NT2/D1 (cell line): ENCODE measurements around the gene FN1.

Experiments
- DNase-seq: peaks from one replicate; pipeline ENCODE4 v3.0.0-alpha.2; 2011; ENCODE audit warnings: low read depth, low spot score
- H3K27me3 ChIP-seq: 2 replicates; pipeline ENCODE4 v1.6.0; 2011; ENCODE audit warnings: mild to moderate bottlenecking; ENCODE audit not compliant: insufficient read length, insufficient read depth
- H3K36me3 ChIP-seq: 2 replicates; pipeline ENCODE4 v1.6.1; 2011; ENCODE audit warnings: mild to moderate bottlenecking, low read length, mixed read lengths; ENCODE audit not compliant: insufficient read depth, insufficient read length
- H3K4me1 ChIP-seq: 2 replicates; pipeline ENCODE4 v1.5.1; 2011; ENCODE audit not compliant: insufficient read depth, insufficient read length
- H3K4me3 ChIP-seq: 2 replicates; pipeline ENCODE4 v1.5.1; 2011; ENCODE audit warnings: low read depth; ENCODE audit not compliant: insufficient read length
- H3K9ac ChIP-seq: 2 replicates; pipeline ENCODE4 v1.6.0; 2011; ENCODE audit warnings: low read depth; ENCODE audit not compliant: insufficient read length
- H3K9me3 ChIP-seq: 2 replicates; pipeline ENCODE4 v1.5.1; 2011; ENCODE audit warnings: mild to moderate bottlenecking, low read length; ENCODE audit not compliant: insufficient read depth
- SUZ12 ChIP-seq: IDR thresholded peaks from 2 replicates; pipeline ENCODE4 v1.6.1; 2011; ENCODE audit not compliant: insufficient read length, insufficient read depth; ENCODE audit errors: extremely low read depth
- YY1 ChIP-seq: IDR thresholded peaks from 2 replicates; pipeline ENCODE4 v1.6.1; 2011; ENCODE audit not compliant: insufficient read length, insufficient read depth
- ZNF274 ChIP-seq: IDR thresholded peaks from 2 replicates; pipeline ENCODE4 v1.6.1; 2011; ENCODE audit warnings: mild to moderate bottlenecking, low read depth, low read length

Gene FN1

GRCh38 chr2:215428060-215428910 is 7.6 kb downstream of the FN1 start:
- no peak for DNase-seq
- Histone ChIP-seq H3K27me3 (no peaks in the 10 kb centered on the region), H3K36me3 (peaks cover 93% of the 10 kb centered on the region), H3K9me3 (no peaks in the 10 kb centered on the region), H3K4me3 (no peak overlapping the region), H3K4me1 (no peaks in the 10 kb centered on the region), H3K9ac (no peak overlapping the region)
- no peak for TF ChIP-seq ZNF274

- TF ChIP-seq YY1 = no peak
- TF ChIP-seq SUZ12 = no peak
- TF ChIP-seq ZNF274 = no peak
- no peak overlapping the region for H3K4me3 ChIP-seq
- H3K27me3 ChIP-seq = no peaks in the 10 kb centered on the region
- no peak for DNase-seq
- H3K9me3 ChIP-seq = no peaks in the 10 kb centered on the region
- no peaks in the 10 kb centered on the region for H3K4me1 ChIP-seq
- no peak overlapping the region for H3K9ac ChIP-seq
- H3K36me3 ChIP-seq = peaks cover 93% of the 10 kb centered on the region
These were observed 8.3 kb downstream of the FN1 start for GRCh38 chr2:215427585-215427984.

GRCh38 chr2:215425021-215425782 is 10.7 kb downstream of the FN1 start:
- Histone ChIP-seq H3K9me3 (no peaks in the 10 kb centered on the region), H3K4me3 (no peak overlapping the region), H3K36me3 (peaks cover 93% of the 10 kb centered on the region), H3K4me1 (no peaks in the 10 kb centered on the region), H3K9ac (no peak overlapping the region), H3K27me3 (no peaks in the 10 kb centered on the region)
- TF ChIP-seq SUZ12 (no peak), YY1 (no peak), ZNF274 (no peak)
- no peak for DNase-seq

- no peaks in the 10 kb centered on the region for H3K4me1 ChIP-seq
- no peak for TF ChIP-seq ZNF274
- TF ChIP-seq SUZ12 = no peak
- TF ChIP-seq YY1 = no peak
- no peaks in the 10 kb centered on the region for H3K27me3 ChIP-seq
- H3K9me3 ChIP-seq = no peaks in the 10 kb centered on the region
- H3K36me3 ChIP-seq = peaks cover 92% of the 10 kb centered on the region
- no peak overlapping the region for H3K9ac ChIP-seq
- DNase-seq = no peak
- no peak overlapping the region for H3K4me3 ChIP-seq
These were observed 11.8 kb downstream of the FN1 start for GRCh38 chr2:215423928-215424540.

- Histone ChIP-seq H3K4me1 (no peaks in the 10 kb centered on the region), H3K4me3 (no peak overlapping the region), H3K36me3 (peaks cover 92% of the 10 kb centered on the region), H3K9me3 (no peaks in the 10 kb centered on the region), H3K9ac (no peak overlapping the region), H3K27me3 (no peaks in the 10 kb centered on the region)
- no peak for TF ChIP-seq ZNF274
- no peak for TF ChIP-seq YY1
- TF ChIP-seq SUZ12 = no peak
- no peak for DNase-seq
These were observed 12.6 kb downstream of the FN1 start for GRCh38 chr2:215423234-215423633.

GRCh38 chr2:215422676-215423075 is 13.2 kb downstream of the FN1 start:
- no peak overlapping the region for H3K9ac ChIP-seq
- H3K4me3 ChIP-seq = no peak overlapping the region
- no peaks in the 10 kb centered on the region for H3K9me3 ChIP-seq
- peaks cover 92% of the 10 kb centered on the region for H3K36me3 ChIP-seq
- TF ChIP-seq YY1 (no peak), ZNF274 (no peak), SUZ12 (no peak)
- no peak for DNase-seq
- H3K27me3 ChIP-seq = no peaks in the 10 kb centered on the region
- no peaks in the 10 kb centered on the region for H3K4me1 ChIP-seq
